GM18873 (cell line): ENCODE measurements around the gene PIP4K2C.
A peak's percentile ranks its signal among the peaks of the same experiment; 100 is the strongest.
"Not testable (repeated sequence)": the region's sequence is repeated elsewhere in the genome, so short reads cannot be mapped to it uniquely, and the experiment has no call there.

Source experiments
- ATAC-seq: cut with Tn5 transposase; IDR thresholded peaks from one replicate; pipeline ENCODE4 v1.9.1; 2021; ENCODE audit warnings: mild to moderate bottlenecking, moderate library complexity, moderate number of reproducible peaks; ENCODE audit not compliant: unreplicated experiment, low FRiP score

The PIP4K2C gene

DNA sequence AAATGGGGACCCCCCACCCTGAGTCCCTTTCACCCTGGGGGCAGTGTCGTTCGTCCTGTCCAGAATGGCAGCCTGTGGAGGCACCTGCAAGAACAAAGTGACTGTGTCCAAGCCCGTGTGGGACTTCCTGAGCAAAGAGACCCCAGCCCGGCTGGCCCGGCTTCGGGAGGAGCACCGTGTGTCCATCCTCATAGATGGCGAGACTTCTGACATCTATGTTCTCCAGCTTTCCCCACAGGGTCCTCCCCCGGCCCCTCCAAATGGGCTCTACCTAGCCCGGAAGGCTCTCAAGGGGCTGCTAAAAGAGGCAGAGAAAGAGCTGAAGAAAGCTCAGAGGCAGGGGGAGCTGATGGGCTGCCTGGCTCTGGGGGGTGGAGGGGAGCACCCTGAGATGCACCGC is 15.8 kb downstream of the PIP4K2C start:
- no peak for ATAC-seq

DNA sequence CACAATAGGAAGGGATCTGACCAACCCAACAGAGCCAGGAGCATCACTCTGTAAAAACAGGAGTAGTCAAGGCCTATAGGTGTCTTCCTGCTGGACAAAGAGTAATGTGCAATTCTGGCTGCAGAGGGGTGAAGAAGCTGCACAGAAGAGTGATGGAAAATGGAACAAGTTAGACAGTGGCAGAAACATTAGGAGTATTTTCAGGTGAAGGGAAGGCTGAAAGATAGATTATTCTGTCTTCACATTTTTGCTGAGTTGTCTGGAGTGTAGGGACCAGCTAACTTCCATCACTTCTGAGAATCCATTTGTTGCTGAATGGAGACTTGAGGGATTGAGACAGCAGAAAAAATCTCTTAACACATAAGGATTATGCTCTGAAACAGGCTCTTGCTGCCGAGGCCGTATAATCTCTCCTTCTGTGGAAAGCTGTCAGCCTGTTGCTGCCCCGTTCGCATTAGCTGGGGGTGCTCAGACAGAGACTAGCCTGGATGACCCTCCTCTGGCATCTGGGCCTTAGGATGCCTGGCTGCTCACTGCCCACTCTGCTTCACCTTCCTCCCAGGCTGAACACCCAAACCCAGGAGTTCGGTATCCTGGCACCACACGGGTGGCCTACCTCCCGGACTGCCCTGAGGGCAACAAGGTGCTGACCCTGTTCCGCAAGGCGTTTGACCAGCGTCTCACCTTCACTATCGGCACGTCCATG is 17.1 kb downstream of the PIP4K2C start:
- no peak for ATAC-seq

DNA sequence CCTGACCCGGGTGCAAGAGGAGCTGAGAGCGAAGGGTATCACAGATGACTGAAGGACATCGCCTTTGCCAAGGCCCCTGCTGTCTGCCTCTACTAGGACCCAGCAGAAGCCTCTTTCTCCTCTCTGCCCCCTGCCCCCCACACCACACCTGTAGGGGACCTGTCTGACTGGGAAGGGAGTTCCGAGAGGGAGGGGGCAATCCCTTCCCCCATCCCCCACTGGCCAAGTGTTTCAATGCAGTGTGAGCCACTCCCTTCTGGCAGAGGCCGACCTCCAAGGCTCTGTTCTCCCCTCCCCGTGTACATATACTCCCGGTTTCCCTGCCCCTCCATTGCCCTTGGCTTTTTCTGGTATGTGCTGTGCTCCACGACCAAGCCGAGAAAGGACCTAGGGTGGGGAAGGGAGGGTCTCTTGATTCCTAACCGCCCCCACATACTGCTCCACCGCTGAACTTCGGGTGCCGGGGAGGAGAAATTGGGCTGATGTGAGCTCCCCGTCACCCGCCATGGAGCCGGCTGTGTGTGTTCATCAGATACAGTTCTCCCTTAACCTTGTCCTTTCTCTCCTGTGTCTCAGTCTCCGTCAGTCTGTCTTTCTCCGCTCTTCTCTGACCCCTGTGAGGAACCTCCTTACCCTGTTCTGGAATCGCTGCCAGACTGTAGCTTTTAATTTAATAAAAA is 18.2 kb downstream of the PIP4K2C start:
- no peak for ATAC-seq

DNA sequence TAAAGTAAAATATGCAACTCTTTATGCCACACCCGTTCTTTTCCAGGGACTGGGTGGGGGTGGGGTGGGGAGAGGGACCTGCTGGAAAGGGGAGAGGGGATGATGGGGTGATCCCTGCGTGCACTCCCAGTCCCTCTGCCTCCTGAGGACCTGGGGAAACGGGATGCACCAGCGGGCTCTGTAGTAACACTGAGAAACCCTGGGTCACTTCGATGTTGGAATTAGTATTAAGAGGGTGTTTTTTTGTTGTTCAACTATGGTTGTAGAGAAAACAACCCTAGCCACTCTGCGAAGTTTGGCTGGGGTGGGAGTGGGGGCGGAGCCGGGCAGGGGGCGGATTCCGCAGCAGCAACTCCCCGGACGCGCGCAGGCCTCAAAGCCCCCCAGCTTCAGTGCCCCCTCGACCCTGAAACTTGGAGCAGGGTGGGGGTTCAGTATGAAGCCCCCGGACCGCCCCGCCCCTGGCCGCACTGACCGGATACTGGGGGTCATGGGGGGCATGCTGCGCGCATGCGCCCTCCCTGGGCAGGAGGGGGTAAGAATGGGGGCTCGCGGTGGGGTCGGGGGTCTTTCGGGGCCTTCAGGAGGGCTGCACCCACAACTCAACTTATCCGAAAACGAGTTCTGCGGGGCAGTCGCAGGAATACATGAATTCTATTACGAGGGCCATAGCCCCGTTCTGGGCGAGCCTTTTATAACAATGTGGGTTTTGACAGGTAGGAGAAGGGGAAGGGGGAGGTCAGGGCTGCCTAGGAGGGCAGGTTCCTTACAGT is 19.0 kb downstream of the PIP4K2C start:
- no peak for ATAC-seq

DNA sequence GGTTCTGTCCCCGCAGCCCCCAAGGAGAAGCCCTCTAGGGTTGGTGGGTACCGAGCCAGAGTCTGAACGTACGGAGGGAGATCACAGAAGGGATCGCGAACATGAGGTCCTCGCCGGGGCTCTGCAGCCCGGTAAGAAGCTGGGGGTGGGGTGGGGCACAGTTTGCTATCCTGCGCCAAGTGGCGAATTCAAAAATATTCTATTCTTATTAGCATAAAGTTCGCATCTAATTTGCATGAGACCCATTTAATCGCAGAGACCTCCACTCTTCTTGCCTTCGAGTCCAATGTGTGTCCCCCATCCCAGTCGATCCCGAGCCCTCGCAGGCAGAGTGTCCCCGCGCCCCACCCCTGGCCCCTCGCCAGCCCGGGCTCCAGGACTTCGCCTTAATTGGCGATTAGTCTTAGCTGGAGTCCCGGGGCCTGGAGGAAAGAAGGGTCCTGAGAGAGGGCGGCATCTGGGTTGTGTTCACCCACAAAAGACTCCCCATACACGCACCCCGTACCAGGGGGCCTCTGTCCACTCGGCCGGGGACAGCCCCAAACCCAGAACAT is 19.6 kb downstream of the PIP4K2C start:
- no peak for ATAC-seq

DNA sequence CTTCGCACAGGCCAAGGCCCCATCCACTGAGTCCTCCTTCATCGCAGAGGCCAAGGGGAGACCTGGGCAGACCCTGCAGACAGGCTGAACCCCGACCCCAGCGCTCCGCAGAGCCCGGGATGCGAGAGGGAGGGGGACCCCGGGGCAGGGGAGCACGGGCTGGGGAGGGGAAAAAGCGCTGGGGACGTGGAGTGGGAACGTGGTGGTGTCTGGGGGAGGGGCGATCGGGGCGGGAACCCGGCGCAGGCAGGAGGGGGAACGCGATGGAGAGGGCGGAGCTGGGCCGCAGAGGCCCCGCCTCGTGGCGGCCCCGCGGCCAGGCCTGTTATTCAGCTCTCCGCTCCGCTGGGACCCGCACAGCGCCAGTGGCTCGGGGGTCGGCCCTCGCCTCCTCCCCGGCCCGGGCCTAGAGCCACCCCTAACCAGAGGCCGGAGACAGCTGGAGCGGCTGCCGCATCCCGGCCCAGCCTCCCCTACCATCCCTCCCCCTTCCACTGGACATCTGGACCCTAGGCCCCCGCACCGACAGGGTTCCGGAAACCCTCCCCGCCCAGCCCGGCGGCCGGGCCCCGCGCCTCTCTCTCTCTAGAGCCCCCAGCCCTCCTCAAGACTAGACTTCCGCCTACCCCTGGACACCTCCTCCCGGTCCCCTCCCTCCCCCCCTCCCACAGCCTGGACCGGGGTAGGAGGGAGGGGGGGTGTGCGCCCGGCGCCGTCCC is 20.3 kb downstream of the PIP4K2C start, which contains the start of gene ARHGEF25:
ARHGEF25 (plus strand) TSS at position 328 of the 719 bp plus-strand sequence. CDS start 460 bp downstream, outside the sequence.
- ATAC-seq: no peak

DNA sequence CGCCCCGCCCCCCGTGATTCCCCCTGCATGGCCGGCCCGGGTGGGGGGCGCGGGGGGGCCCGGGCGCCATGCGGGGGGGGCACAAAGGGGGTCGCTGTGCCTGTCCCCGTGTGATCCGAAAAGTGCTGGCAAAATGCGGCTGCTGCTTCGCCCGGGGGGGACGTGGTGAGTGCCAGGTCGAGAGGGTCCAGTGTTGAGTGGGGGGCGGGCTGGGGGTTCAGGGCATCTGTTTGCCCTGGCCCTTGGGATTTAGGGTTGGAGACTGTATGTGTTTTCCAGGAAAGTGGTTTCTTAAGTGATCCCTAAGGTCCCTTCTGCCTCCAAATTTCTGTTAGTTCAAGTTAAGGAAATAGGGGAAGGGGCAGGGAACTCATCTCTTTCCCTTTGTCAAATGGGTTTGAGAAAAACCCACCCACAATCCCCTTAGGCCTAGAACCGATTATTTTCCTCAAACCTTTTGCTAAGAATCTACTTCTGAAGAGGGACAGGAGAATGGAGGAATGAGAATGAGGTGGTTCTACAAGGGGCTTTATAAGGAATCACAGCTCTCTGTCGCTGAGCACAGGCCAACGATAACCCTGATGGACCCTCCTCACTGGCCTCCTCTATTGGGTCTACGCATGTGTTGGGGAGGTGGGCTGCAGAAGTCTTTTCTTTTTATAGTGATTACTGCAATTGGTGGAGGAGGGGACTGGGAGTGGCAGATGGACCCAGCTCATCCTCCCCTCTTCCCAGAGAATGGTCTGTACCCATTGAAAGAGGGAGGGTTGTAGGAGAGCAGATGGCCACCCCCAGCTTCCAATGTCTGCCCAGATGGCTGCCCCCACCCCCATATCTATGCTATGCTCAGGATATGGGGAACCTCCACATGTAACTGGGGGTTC is 21.1 kb downstream of the PIP4K2C start:
- no peak for ATAC-seq

DNA sequence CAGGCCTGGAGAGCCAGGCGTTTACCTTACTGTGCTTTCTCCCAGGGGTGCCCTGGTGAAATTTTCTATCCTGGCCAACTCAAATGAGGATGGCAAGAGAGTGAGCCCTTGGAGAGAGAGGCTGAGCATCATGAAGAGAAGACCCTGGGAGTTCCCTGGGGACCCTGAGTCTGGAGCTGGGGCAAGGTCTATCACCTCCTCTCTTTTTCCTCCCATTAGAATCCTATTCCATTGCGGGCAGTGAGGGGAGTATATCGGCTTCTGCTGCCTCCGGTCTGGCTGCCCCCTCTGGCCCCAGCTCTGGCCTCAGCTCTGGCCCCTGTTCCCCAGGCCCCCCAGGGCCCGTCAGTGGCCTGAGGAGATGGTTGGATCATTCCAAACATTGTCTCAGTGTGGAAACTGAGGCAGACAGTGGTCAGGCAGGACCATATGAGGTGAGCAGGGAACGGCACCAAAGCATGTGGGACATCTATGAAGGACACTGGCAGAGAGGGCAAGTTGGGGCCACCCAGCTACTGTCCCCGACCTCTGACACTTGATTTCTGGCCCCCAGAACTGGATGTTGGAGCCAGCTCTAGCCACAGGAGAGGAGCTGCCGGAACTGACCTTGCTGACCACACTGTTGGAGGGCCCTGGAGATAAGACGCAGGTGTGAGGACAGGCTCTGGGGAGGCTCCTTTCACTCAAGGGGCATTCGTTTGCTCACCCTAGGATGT is 21.9 kb downstream of the PIP4K2C start:
- no peak for ATAC-seq

DNA sequence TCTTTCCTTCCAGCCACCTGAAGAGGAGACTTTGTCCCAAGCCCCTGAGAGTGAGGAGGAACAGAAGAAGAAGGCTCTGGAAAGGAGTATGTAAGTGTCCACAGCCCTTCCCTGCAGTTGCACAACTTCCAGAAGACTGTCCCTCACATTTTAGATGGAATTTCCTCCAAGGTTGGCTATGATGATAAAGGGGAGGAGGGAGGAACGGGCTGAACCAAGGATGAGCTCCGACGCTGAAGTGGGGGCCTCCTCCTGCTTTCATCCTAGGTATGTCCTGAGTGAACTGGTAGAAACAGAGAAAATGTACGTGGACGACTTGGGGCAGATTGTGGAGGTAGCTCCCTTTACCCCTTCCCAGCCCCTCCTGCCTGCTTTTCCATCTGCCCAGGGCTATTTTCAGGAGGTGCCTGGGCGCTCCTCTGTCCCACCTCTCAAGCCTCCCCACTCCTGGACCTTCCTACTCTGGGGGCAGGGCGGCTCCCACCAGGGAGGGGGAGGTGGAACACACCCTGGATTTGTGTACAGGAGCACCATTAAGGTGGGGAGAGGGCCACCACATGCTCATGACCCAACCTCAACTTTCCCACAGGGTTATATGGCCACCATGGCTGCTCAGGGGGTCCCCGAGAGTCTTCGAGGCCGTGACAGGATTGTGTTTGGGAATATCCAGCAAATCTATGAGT is 22.6 kb downstream of the PIP4K2C start:
- ATAC-seq: no peak

DNA sequence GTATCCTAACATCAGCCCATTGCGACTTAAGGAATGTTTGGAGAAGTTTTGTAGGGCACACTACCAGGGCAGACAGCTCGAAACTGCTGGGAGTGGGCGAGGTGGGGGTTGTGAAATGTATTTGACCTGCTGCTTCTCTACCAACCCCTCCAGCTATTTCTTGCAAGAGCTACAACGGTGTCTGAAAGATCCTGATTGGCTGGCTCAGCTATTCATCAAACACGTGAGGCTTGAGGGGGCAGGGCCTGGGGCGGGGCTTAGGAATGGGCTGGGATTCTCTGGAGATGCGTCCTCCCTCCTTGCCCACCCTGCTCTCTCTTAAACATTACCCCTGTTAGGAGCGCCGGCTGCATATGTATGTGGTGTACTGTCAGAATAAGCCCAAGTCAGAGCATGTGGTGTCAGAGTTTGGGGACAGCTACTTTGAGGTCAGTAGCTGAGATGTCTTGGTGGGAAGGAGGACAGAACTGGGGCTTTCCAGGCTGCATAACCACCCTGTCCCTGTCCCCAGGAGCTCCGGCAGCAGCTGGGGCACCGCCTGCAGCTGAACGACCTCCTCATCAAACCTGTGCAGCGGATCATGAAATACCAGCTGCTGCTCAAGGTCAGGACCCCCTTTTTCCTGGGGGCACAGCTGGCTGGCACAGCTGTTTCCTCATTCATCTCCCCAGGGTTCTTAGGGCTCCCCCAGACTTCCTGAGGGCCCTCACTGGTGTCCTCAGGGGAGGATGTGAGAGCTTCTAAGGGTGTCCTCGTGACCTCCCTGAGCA is 23.4 kb downstream of the PIP4K2C start:
- ATAC-seq: peak; percentile 63

DNA sequence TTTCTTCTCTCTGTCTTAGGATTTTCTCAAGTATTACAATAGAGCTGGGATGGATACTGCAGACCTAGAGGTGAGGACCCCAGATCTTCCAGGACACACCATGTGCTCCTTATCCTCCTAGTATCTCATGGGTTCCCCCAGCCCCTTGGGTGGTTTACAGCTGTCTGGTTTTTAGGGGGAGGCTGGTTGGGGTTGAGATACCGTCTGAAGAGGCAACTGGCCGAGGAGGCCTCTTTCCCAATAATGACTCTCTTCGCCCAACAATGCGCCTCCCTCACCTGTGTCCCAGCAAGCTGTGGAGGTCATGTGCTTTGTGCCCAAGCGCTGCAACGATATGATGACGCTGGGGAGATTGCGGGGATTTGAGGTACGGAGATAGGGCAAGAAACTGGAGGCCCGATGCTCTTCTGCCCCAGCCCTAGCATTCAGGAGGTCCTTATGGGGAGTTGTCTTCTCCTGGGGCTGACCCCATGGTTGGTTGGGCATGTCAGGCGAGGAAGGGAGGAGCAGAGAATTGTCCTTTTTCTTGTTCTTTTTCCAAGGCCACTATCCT is 24.0 kb downstream of the PIP4K2C start:
- no peak for ATAC-seq

DNA sequence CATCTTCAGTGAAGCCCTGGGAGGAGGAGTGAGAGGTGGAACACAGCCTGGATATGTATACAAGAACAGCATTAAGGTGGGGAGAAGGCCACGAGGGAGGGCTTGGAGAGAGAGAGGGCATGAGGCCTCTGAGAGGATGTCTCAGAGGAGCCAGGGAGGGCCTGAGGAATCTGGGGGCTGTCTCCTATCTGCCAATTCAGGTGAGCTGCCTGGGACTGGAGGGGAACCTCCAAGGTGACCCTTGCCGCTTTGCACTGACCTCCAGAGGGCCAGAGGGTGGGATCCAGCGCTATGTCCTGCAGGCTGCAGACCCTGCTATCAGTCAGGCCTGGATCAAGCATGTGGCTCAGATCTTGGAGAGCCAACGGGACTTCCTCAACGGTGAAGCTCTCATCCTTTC is 24.6 kb downstream of the PIP4K2C start:
- no peak for ATAC-seq

DNA sequence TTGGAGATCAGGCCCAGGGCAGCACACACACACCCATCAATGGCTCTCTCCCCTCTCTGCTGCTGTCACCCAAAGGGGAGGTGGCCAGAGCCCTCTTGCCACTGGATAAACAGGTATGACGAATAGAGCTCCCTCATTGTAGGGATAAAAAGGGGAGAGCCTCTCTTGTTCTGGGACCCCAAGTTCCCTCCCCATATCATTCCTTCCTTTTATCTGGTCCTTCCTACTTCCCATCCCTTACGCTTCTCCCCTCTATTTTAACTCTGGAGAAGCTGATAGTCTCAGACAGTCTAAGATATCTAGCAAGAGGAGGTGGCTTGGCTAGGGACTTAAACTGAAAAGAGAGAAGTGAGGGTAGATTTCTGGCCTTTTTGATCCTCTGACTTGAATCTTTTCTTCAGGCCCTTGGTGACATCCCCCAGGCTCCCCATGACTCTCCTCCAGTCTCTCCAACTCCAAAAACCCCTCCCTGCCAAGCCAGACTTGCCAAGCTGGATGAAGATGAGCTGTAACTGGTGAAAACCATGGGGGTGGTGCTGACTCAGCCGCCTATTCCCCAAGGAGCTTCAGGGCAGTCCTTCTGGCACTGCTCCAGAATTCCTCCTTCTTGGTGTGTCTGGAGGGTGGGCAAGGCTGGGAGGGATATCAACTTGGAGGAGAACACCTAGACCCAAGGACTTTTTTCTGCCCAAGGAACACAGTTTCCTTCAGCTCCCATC is 25.6 kb downstream of the PIP4K2C start:
- no peak for ATAC-seq

DNA sequence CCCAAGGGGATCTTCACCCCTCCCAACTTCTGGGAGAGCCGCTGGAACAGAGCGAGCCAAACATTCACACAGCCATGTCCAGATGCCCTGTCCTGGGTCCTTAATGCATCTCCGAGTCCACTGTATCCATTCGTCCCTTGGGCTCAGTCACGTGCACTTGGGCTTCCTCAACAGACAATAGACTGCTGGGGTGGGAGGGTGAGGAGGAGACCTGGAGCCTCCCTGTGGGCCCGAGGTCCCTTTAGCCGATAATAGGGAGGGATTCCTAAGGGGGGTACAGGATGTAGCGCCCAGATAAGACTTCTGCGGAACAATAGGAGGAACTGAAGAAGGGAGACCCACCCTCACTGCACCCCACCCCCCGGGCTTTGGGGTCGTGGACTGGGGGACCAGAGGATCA is 26.9 kb downstream of the PIP4K2C start:
- no peak for ATAC-seq

DNA sequence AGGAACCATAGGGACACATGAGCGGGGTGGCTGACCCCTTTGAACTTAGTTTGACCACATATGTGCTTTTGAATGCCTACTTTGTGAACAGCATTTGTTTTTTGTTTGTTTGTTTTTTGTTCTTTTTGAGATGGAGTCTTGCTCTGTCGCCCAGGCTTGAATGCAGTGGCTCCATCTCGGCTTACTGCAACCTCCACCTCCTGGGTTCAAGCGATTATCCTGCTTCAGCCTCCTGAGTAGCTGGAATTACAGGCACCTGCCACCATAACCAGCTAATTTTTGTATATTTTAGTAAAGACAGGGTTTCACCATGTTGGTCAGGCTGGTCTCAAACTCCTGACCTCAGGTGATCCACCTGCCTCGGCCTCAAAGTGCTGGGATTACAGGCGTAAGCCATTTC is 27.4 kb downstream of the PIP4K2C start:
- not testable (repeated sequence) for ATAC-seq

DNA sequence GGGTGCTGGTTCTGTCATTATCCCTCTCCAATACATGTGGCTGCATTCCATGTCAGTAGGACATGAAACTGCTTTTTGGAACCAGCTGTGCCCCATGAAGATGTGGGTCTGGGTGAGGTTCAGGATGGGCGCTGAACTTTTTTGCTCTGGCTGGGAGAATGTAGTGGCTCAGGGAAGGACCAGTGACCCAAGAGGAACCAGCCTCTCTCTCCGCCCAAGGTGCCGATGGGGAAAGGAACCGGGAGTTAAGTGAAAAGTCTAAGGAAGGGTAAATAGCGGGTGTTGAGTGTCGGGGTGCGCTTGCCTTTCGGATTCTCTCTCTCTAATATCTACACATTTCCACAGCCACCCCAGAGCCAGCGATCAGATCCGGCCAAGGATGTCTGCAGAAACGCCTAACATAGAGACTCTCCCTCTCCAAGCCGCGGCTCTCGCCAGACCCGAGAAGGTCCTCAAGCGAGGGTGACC is 28.0 kb downstream of the PIP4K2C start:
- ATAC-seq: no peak
